ENCODE measurements around the gene TGM2.

The TGM2 gene

DNA sequence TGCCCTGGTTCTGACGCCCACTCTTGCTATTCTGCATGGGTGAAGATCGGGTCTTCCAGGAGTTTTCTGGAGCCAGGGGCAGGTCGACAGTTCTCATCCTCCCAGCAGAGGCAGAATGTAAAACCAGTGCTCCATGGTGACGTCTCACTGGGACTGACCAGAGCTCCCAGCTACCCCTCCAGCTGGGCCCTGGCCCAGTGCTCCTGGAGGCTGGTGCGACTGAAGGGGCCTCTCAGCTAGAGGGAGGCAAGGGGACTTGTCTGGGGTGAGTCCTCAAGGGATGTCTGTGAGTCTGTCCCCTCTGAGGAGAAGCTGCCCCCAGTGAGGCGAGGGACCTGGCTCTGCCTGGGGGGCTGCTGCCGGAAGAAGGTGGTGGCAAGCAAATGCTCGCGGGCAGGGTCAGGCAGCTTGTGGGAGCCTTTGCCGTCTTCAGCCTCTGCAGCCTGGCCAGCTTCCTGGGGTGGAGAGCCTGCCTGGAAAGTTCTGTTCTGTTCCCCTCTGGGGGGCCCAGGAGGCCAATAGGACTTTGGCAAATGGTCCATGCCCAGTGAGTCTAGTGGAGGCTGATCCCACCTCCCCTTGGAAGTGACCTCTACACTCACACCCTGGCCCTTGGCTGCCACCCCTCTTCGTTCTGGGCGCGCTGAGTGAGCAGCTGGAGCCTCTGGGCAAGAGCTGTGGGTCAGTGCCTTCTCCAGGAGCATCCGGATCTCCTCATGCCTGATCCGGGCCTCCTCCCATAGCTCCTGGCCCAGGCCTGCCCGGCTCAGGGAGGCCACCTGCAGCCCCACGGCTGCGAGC is 47.9 kb upstream of the TGM2 start:
- no peak for ATAC-seq
- no peak for TF ChIP-seq TCF4 (CRISPR knock-in tag; IDR thresholded peaks at IDR 0.05; ENCODE audit: borderline replicate concordance)
- no peak for TF ChIP-seq ISL1 (CRISPR knock-in tag; IDR thresholded peaks at IDR 0.05)
- no peak for TF ChIP-seq PPARA (CRISPR knock-in tag; IDR thresholded peaks at IDR 0.05; ENCODE audit: borderline replicate concordance)

DNA sequence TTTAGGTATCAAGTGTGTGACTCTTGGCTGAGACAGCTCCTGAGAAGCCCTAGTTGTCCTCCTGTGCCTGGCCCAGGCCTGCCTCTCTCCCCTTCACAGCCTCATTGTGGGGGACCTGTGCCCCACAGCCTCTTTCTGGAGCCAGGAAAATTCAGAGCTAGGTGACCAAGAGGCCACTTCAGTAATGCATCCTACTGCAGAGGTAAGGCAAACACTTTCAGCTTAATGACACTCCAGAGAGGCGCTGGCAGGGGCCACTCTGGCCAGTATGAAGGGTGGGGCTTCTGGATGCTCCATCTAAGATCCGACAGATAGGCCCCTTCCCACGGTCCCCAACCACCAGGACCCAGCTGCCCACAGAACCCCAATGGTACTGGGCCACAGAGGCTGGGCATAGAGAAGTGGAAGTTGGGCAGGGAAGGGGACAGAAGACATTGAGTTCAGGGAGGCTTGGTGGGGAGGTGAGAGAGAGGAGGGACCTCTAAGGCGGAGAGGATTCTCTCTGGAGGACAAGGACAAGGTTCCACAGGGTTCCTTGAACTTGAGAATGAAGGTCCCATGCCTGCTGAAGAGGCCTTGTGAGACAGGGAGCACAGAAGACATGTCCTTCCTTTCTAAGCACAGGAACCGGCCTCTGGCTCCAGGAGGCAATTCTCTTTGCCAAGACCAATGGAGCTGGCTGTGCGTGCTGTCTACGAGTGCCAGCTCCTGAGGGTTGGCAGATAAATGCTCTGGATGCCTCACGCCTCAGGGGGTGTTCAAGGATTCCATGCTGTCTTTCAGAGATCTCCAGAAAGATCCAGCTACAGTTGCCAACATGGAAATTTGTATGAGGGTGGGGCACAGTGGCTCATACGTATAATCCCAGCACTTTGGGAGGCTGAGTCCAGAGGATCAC is 46.4 kb upstream of the TGM2 start:
- ATAC-seq, result no peak; the same call in 1 of the 3 replicates

DNA sequence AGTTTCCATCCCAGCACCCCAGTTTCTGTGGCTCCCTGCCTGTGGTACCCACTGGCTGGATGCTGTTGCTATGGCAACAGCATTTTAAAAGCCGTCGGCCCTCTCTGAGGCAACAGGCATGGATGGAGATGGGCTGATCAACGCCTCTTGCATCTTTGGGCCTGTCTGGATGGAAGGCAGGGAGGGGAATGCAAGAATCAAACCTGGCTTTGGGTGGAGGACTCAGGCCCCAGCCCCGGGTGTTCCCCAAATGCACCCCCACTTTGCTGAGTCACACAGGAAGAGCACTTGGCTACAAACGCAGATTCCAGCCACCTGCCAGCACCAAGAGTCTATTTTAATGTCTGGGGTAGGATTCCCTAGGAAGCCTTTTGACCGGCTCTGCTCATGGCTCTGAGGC is 45.7 kb upstream of the TGM2 start:
- peak; percentile 29 for ATAC-seq
- TF ChIP-seq TOX (CRISPR knock-in tag; IDR thresholded peaks at IDR 0.05; ENCODE audit: borderline replicate concordance) (no peak), ZNF565 (CRISPR knock-in tag; conservative IDR thresholded peaks at IDR 0.05; ENCODE audit: low read depth) (no peak), TCF4 (CRISPR knock-in tag; IDR thresholded peaks at IDR 0.05; ENCODE audit: borderline replicate concordance) (no peak), ZC3H10 (CRISPR knock-in tag; IDR thresholded peaks at IDR 0.05) (no peak), ZFP3 (CRISPR knock-in tag; IDR thresholded peaks at IDR 0.05) (no peak), RARB (CRISPR knock-in tag; IDR thresholded peaks at IDR 0.05) (no peak), SNAI2 (CRISPR knock-in tag; IDR thresholded peaks at IDR 0.05) (no peak), GLIS3 (CRISPR knock-in tag; IDR thresholded peaks at IDR 0.05) (no peak)
- TF ChIP-seq, protein P1, sequence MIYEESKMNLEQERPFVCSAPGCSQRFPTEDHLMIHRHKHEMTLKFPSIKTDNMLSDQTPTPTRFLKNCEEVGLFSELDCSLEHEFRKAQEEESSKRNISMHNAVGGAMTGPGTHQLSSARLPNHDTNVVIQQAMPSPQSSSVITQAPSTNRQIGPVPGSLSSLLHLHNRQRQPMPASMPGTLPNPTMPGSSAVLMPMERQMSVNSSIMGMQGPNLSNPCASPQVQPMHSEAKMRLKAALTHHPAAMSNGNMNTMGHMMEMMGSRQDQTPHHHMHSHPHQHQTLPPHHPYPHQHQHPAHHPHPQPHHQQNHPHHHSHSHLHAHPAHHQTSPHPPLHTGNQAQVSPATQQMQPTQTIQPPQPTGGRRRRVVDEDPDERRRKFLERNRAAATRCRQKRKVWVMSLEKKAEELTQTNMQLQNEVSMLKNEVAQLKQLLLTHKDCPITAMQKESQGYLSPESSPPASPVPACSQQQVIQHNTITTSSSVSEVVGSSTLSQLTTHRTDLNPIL (CRISPR knock-in tag; IDR thresholded peaks at IDR 0.05; ENCODE audit: low read depth), result no peak
- TF ChIP-seq, protein P2, sequence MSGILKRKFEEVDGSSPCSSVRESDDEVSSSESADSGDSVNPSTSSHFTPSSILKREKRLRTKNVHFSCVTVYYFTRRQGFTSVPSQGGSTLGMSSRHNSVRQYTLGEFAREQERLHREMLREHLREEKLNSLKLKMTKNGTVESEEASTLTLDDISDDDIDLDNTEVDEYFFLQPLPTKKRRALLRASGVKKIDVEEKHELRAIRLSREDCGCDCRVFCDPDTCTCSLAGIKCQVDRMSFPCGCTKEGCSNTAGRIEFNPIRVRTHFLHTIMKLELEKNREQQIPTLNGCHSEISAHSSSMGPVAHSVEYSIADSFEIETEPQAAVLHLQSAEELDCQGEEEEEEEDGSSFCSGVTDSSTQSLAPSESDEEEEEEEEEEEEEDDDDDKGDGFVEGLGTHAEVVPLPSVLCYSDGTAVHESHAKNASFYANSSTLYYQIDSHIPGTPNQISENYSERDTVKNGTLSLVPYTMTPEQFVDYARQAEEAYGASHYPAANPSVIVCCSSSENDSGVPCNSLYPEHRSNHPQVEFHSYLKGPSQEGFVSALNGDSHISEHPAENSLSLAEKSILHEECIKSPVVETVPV (CRISPR knock-in tag; IDR thresholded peaks at IDR 0.05), result no peak
- TF ChIP-seq, protein P3, sequence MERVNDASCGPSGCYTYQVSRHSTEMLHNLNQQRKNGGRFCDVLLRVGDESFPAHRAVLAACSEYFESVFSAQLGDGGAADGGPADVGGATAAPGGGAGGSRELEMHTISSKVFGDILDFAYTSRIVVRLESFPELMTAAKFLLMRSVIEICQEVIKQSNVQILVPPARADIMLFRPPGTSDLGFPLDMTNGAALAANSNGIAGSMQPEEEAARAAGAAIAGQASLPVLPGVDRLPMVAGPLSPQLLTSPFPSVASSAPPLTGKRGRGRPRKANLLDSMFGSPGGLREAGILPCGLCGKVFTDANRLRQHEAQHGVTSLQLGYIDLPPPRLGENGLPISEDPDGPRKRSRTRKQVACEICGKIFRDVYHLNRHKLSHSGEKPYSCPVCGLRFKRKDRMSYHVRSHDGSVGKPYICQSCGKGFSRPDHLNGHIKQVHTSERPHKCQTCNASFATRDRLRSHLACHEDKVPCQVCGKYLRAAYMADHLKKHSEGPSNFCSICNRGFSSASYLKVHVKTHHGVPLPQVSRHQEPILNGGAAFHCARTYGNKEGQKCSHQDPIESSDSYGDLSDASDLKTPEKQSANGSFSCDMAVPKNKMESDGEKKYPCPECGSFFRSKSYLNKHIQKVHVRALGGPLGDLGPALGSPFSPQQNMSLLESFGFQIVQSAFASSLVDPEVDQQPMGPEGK (CRISPR knock-in tag; IDR thresholded peaks at IDR 0.05; ENCODE audit: borderline replicate concordance), result no peak
- TF ChIP-seq, protein P4, sequence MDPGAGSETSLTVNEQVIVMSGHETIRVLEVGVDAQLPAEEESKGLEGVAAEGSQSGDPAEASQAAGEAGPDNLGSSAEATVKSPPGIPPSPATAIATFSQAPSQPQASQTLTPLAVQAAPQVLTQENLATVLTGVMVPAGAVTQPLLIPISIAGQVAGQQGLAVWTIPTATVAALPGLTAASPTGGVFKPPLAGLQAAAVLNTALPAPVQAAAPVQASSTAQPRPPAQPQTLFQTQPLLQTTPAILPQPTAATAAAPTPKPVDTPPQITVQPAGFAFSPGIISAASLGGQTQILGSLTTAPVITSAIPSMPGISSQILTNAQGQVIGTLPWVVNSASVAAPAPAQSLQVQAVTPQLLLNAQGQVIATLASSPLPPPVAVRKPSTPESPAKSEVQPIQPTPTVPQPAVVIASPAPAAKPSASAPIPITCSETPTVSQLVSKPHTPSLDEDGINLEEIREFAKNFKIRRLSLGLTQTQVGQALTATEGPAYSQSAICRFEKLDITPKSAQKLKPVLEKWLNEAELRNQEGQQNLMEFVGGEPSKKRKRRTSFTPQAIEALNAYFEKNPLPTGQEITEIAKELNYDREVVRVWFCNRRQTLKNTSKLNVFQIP (CRISPR knock-in tag; IDR thresholded peaks at IDR 0.05; ENCODE audit: borderline replicate concordance, low read depth), result no peak

More for the DNA sequence above, 46.4 kb upstream of the TGM2 start:
- TF ChIP-seq, protein P3 (CRISPR knock-in tag; IDR thresholded peaks at IDR 0.05; ENCODE audit: borderline replicate concordance), result no peak
- no peak for TF ChIP-seq ZFP3 (CRISPR knock-in tag; IDR thresholded peaks at IDR 0.05)
- TF ChIP-seq, protein P5, sequence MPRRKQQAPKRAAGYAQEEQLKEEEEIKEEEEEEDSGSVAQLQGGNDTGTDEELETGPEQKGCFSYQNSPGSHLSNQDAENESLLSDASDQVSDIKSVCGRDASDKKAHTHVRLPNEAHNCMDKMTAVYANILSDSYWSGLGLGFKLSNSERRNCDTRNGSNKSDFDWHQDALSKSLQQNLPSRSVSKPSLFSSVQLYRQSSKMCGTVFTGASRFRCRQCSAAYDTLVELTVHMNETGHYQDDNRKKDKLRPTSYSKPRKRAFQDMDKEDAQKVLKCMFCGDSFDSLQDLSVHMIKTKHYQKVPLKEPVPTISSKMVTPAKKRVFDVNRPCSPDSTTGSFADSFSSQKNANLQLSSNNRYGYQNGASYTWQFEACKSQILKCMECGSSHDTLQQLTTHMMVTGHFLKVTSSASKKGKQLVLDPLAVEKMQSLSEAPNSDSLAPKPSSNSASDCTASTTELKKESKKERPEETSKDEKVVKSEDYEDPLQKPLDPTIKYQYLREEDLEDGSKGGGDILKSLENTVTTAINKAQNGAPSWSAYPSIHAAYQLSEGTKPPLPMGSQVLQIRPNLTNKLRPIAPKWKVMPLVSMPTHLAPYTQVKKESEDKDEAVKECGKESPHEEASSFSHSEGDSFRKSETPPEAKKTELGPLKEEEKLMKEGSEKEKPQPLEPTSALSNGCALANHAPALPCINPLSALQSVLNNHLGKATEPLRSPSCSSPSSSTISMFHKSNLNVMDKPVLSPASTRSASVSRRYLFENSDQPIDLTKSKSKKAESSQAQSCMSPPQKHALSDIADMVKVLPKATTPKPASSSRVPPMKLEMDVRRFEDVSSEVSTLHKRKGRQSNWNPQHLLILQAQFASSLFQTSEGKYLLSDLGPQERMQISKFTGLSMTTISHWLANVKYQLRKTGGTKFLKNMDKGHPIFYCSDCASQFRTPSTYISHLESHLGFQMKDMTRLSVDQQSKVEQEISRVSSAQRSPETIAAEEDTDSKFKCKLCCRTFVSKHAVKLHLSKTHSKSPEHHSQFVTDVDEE (CRISPR knock-in tag; IDR thresholded peaks at IDR 0.05), result no peak
- no peak for TF ChIP-seq SNAI2 (CRISPR knock-in tag; IDR thresholded peaks at IDR 0.05)
- TF ChIP-seq TOX (CRISPR knock-in tag; IDR thresholded peaks at IDR 0.05; ENCODE audit: borderline replicate concordance), result no peak
- TF ChIP-seq ZFP30 (CRISPR knock-in tag; IDR thresholded peaks at IDR 0.05), result no peak
- no peak for TF ChIP-seq ESRRG (CRISPR knock-in tag; IDR thresholded peaks at IDR 0.05)
- TF ChIP-seq, protein P2 (CRISPR knock-in tag; IDR thresholded peaks at IDR 0.05), result no peak
- no peak for TF ChIP-seq TCF4 (CRISPR knock-in tag; IDR thresholded peaks at IDR 0.05; ENCODE audit: borderline replicate concordance)
- no peak for TF ChIP-seq GLIS3 (CRISPR knock-in tag; IDR thresholded peaks at IDR 0.05)
- TF ChIP-seq ZNF8 (CRISPR knock-in tag; IDR thresholded peaks at IDR 0.05), result no peak
- no peak for TF ChIP-seq ZC3H10 (CRISPR knock-in tag; IDR thresholded peaks at IDR 0.05)
